H9 (cell line): Measurements from ENCODE around the gene CTNNA3. TPM values are rescaled to one million over a fixed set of nuclear protein-coding genes. Genes with fewer than 3 reads are reported as not detected.

Source experiments
- DNase-seq: peaks from one replicate; pipeline ENCODE4 v3.0.0-alpha.2; 2017
- H2AFZ ChIP-seq: one replicate; pipeline ENCODE4 v1.6.1; 2013; ENCODE audit warnings: mild to moderate bottlenecking, low read length, control low read depth, moderate library complexity
- H2AK5ac ChIP-seq: 2 replicates; pipeline ENCODE4 v1.6.1; 2013; ENCODE audit warnings: low read length, control low read depth, mixed read lengths; ENCODE audit not compliant: insufficient read length
- H2BK120ac ChIP-seq: one replicate; pipeline ENCODE4 v1.6.1; 2013; ENCODE audit warnings: low read depth, mild to moderate bottlenecking, low read length, control low read depth, inconsistent platforms; ENCODE audit not compliant: poor library complexity, severe bottlenecking
- H2BK12ac ChIP-seq: 2 replicates; pipeline ENCODE4 v1.6.1; 2013; ENCODE audit warnings: low read length, control low read depth, mixed read lengths, low read depth; ENCODE audit not compliant: insufficient read length
- H2BK15ac ChIP-seq: 2 replicates; pipeline ENCODE4 v1.6.1; 2013; ENCODE audit warnings: low read depth, low read length, control low read depth
- H2BK20ac ChIP-seq: one replicate; pipeline ENCODE4 v1.6.1; 2013; ENCODE audit warnings: low read depth, mild to moderate bottlenecking, low read length, control low read depth, inconsistent platforms; ENCODE audit not compliant: poor library complexity, severe bottlenecking
- H2BK5ac ChIP-seq: 2 replicates; pipeline ENCODE4 v1.6.1; 2013; ENCODE audit warnings: low read length, control low read depth, mixed read lengths; ENCODE audit not compliant: insufficient read length
- H3K14ac ChIP-seq: 2 replicates; pipeline ENCODE4 v1.6.1; 2013; ENCODE audit warnings: low read length, control low read depth; ENCODE audit not compliant: insufficient read depth
- H3K18ac ChIP-seq: 2 replicates; pipeline ENCODE4 v1.6.1; 2013; ENCODE audit warnings: low read depth, mild to moderate bottlenecking, mixed read lengths, low read length, control low read depth; ENCODE audit not compliant: insufficient read length
- H3K23ac ChIP-seq: 2 replicates; pipeline ENCODE4 v1.6.1; 2013; ENCODE audit warnings: low read length, control low read depth, mixed read lengths, low read depth; ENCODE audit not compliant: insufficient read length
- H3K23me2 ChIP-seq: 2 replicates; pipeline ENCODE4 v1.6.1; 2013; ENCODE audit warnings: low read depth, mild to moderate bottlenecking, mixed read lengths, low read length, control low read depth; ENCODE audit not compliant: insufficient read length, poor library complexity, severe bottlenecking
- H3K27ac ChIP-seq: 2 replicates; pipeline ENCODE4 v1.5.1; 2013; ENCODE audit warnings: low read length, control low read depth, mixed read lengths, low read depth; ENCODE audit not compliant: insufficient read length
- H3K27me3 ChIP-seq: 2 replicates; pipeline ENCODE4 v1.6.1; 2013; ENCODE audit warnings: low read length, control low read depth, inconsistent platforms; ENCODE audit not compliant: insufficient read depth
- H3K4ac ChIP-seq: 2 replicates; pipeline ENCODE4 v1.6.1; 2013; ENCODE audit warnings: low read depth, mild to moderate bottlenecking, control low read depth, inconsistent platforms, low read length, moderate library complexity
- H3K4me1 ChIP-seq: 2 replicates; pipeline ENCODE4 v1.6.1; 2013; ENCODE audit warnings: low read length, control low read depth, inconsistent platforms; ENCODE audit not compliant: insufficient read depth
- H3K4me2 ChIP-seq: 2 replicates; pipeline ENCODE4 v1.6.1; 2013; ENCODE audit warnings: low read length, control low read depth, mixed read lengths; ENCODE audit not compliant: insufficient read length, insufficient read depth
- H3K56ac ChIP-seq: 2 replicates; pipeline ENCODE4 v1.6.1; 2013; ENCODE audit warnings: low read depth, mild to moderate bottlenecking, mixed read lengths, low read length, control low read depth; ENCODE audit not compliant: insufficient read length
- H3K79me1 ChIP-seq: 2 replicates; pipeline ENCODE4 v1.6.1; 2013; ENCODE audit warnings: low read depth, mild to moderate bottlenecking, moderate library complexity, low read length, control low read depth, inconsistent platforms; ENCODE audit not compliant: insufficient read depth, poor library complexity, severe bottlenecking
- H3K79me2 ChIP-seq: 2 replicates; pipeline ENCODE4 v1.6.1; 2013; ENCODE audit warnings: low read length, control low read depth, inconsistent platforms; ENCODE audit not compliant: insufficient read depth
- H3K9ac ChIP-seq: 2 replicates; pipeline ENCODE4 v1.6.1; 2013; ENCODE audit warnings: low read length, control low read depth, mixed read lengths; ENCODE audit not compliant: insufficient read length; ENCODE audit errors: extremely low read depth
- H3K9me3 ChIP-seq: one replicate; pipeline ENCODE4 v1.6.1; 2013; ENCODE audit warnings: low read depth, low read length, inconsistent platforms; ENCODE audit not compliant: control insufficient read depth
- H3T11ph ChIP-seq: one replicate; pipeline ENCODE4 v1.6.1; 2013; ENCODE audit warnings: mild to moderate bottlenecking, low read length, control low read depth, inconsistent platforms
- H4K20me1 ChIP-seq: one replicate; pipeline ENCODE4 v1.6.1; 2013; ENCODE audit not compliant: control insufficient read depth, insufficient read length, insufficient read depth
- H4K5ac ChIP-seq: 2 replicates; pipeline ENCODE4 v1.6.1; 2013; ENCODE audit warnings: low read depth, mild to moderate bottlenecking, mixed read lengths, low read length, control low read depth; ENCODE audit not compliant: insufficient read length
- H4K8ac ChIP-seq: replicated peaks from 2 replicates; pipeline ENCODE4 v1.6.1; 2013; ENCODE audit warnings: low read length, control low read depth, mixed read lengths, low read depth; ENCODE audit not compliant: insufficient read length
- H4K91ac ChIP-seq: 2 replicates; pipeline ENCODE4 v1.6.1; 2013; ENCODE audit warnings: low read depth, mild to moderate bottlenecking, moderate library complexity, mixed read lengths, low read length, control low read depth; ENCODE audit not compliant: insufficient read length
- H3K27ac Mint-ChIP-seq, 3 experiments: 2 replicates in 2 of 3; 3 replicates in 1 of 3; pipeline ENCODE4 v1.8.0; 2020 to 2021; ENCODE audit warnings: mixed read lengths in 3 of 3, mild to moderate bottlenecking in 1 of 3, moderate library complexity in 1 of 3
- H3K27me3 Mint-ChIP-seq: 2 replicates; pipeline ENCODE4 v1.8.0; 2021; ENCODE audit warnings: low read depth, mild to moderate bottlenecking, moderate library complexity, mixed read lengths
- H3K36me3 Mint-ChIP-seq, 3 experiments: 2 replicates in 2 of 3; 3 replicates in 1 of 3; pipeline ENCODE4 v1.8.0; 2020 to 2021; ENCODE audit warnings: low read depth in 3 of 3, mixed read lengths in 3 of 3; ENCODE audit not compliant: insufficient read depth in 1 of 3
- H3K4me1 Mint-ChIP-seq, 2 experiments: 2 replicates each; pipeline ENCODE4 v1.8.0; 2020; ENCODE audit warnings: mixed read lengths in 2 of 2
- H3K4me3 Mint-ChIP-seq, 2 experiments: 2 replicates in 1 of 2; 3 replicates in 1 of 2; pipeline ENCODE4 v1.8.0; 2020 to 2021; ENCODE audit warnings: mild to moderate bottlenecking in 2 of 2, mixed read lengths in 2 of 2, moderate library complexity in 1 of 2
- H3K9me3 Mint-ChIP-seq, 2 experiments: 2 replicates in 1 of 2; 3 replicates in 1 of 2; pipeline ENCODE4 v1.8.0; 2020; ENCODE audit warnings: mild to moderate bottlenecking in 2 of 2, mixed read lengths in 2 of 2, moderate library complexity in 1 of 2
- CTCF ChIP-seq: fragments of 200-600 bp; sonication (generic); conservative IDR thresholded peaks from 3 replicates; pipeline ENCODE4 v1.8.0; 2021; ENCODE audit warnings: antibody characterized with exemption, mild to moderate bottlenecking
- WGBS: extraction: QIAGEN DNeasy Blood & Tissue Kit; methylation state at CpG from one replicate; pipeline ENCODE4 v1.1.7; 2013; ENCODE audit warnings: missing lambda C conversion rate, low lambda C conversion rate, mixed read lengths; ENCODE audit not compliant: insufficient read length; ENCODE audit errors: extremely low coverage; 5-methylcytosine and 5-hydroxymethylcytosine counted together
- total RNA-seq: library from RNA; stranded (reverse); gene quantifications from 2 replicates; pipeline ENCODE4 v1.2.1, GENCODE V29; 2021

The CTNNA3 gene
- total RNA-seq, 1 experiment from 2014 or later = 3.3 TPM

GRCh38 chr10:67284589-67284988 lies 411.4 kb downstream of the CTNNA3 start:
- H3K27me3 Mint-ChIP-seq = no peaks in the 10 kb centered on the region
- Histone ChIP-seq H4K20me1 (no peaks in the 10 kb centered on the region), H3K56ac (no peak overlapping the region), H3K79me1 (no peaks in the 10 kb centered on the region), H3K18ac (no peak overlapping the region), H3K4me1 (no peaks in the 10 kb centered on the region), H2BK120ac (no peak overlapping the region), H3K23me2 (no peaks in the 10 kb centered on the region), H3K27ac (no peak overlapping the region), H2BK5ac (no peak overlapping the region), H2BK20ac (no peak overlapping the region), H4K8ac (no peak overlapping the region), H3K9ac (no peak overlapping the region), H3K4me2 (no peak overlapping the region), H3K4ac (no peak overlapping the region), H2BK15ac (no peak overlapping the region), H3K9me3 (no peaks in the 10 kb centered on the region), H3K79me2 (no peaks in the 10 kb centered on the region), H3K14ac (no peak overlapping the region), H3K23ac (no peak overlapping the region), H4K5ac (no peak overlapping the region), H2BK12ac (no peak overlapping the region), H2AK5ac (no peak overlapping the region), H4K91ac (no peak overlapping the region), H3K27me3 (no peaks in the 10 kb centered on the region), H2AFZ (no peak overlapping the region), H3T11ph (no peak overlapping the region)
- no CpG with 5 or more reads among the region's 1 CpG for WGBS
- peaks cover 21 to 24% of the 10 kb centered on the region in 2 experiments for H3K4me1 Mint-ChIP-seq
- no peak for DNase-seq
- peaks cover 6 to 10% of the 10 kb centered on the region in 2 experiments; a peak in 3 of 5 replicates for H3K9me3 Mint-ChIP-seq
- no peak overlapping the region for H3K4me3 Mint-ChIP-seq
- TF ChIP-seq CTCF = no peak; the same call in 2 of the 3 replicates
- H3K27ac Mint-ChIP-seq = no peak overlapping the region
- H3K36me3 Mint-ChIP-seq = peaks cover 2 to 11% (median 10%) of the 10 kb centered on the region in 3 experiments; a peak in 5 of 7 replicates
